Activated T-helper 1 cell treated with anti-CD3 and anti-CD28 coated beads, Interleukin-2, amount 50 U/mL, for 16 hours (primary cell): Measurements from ENCODE around the gene DRD4.
"Not testable (repeated sequence)": the region's sequence is repeated elsewhere in the genome, so short reads cannot be mapped to it uniquely, and the experiment has no call there.

ENCODE experiments used
- DNase-seq, 2 donors: peaks; one replicate each; pipeline ENCODE4 v3.0.0-alpha.2; 2020; ENCODE audit warnings: low read depth in 1 of 2, low spot score in 1 of 2

DRD4 gene

GRCh38 chr11:673866-674265, 36.8 kb downstream of the DRD4 start:
- no peak for DNase-seq

- DNase-seq = no peak
Measured at GRCh38 chr11:674406-674805, 37.3 kb downstream of the DRD4 start.

- no peak for DNase-seq
Measured at GRCh38 chr11:678297-678696, 41.2 kb downstream of the DRD4 start.

- no peak for DNase-seq
Measured at GRCh38 chr11:679271-680207, 42.5 kb downstream of the DRD4 start.

GRCh38 chr11:680476-680875, 43.4 kb downstream of the DRD4 start:
- no peak for DNase-seq

- DNase-seq = no peak
Measured at GRCh38 chr11:680970-681369, 43.9 kb downstream of the DRD4 start.

- no peak for DNase-seq
Measured at GRCh38 chr11:686451-687243, 49.6 kb downstream of the DRD4 start.

- no peak for DNase-seq
Measured at GRCh38 chr11:687751-688150, 50.7 kb downstream of the DRD4 start.

GRCh38 chr11:688681-689080, 51.6 kb downstream of the DRD4 start:
- DNase-seq = no peak

- no peak for DNase-seq
Measured at GRCh38 chr11:689625-690024, 52.6 kb downstream of the DRD4 start.

- DNase-seq = not testable (repeated sequence)
Measured at GRCh38 chr11:690244-690643, 53.2 kb downstream of the DRD4 start.
